RPMI8226 (cell line): ENCODE results near the gene LENG1.

Experiments
- DNase-seq: peaks from one replicate; pipeline ENCODE4 v3.0.0-alpha.2; 2015

The LENG1 gene

GRCh38 chr19:54106716-54107115 lies 52.8 kb downstream of the LENG1 start:
- DNase-seq = no peak

GRCh38 chr19:54105796-54106195 lies 53.7 kb downstream of the LENG1 start:
- DNase-seq = no peak
